HTERT RPE-1 (cell line): ENCODE data around the gene MLPH.

Source experiments
- in situ Hi-C: fragments of 300-500 bp; cut with MboI; formaldehyde crosslinking; loops from 4 replicates; pipeline ENCODE4 v1.14.3; 2020; ENCODE audit warnings: low sequenced_read_pairs

Gene MLPH

GRCh38 chr2:237478979-237479378 lies 8.1 kb upstream of the MLPH start:
- in situ Hi-C loops: no loop called here

GRCh38 chr2:237479747-237480146 lies 7.3 kb upstream of the MLPH start:
- in situ Hi-C loops: no loop called here

- in situ Hi-C loops: no loop called here
Observed at GRCh38 chr2:237480556-237480955, 6.5 kb upstream of the MLPH start.

- in situ Hi-C loops: no loop called here
Observed at GRCh38 chr2:237480988-237481525, 6.0 kb upstream of the MLPH start.

GRCh38 chr2:237482485-237482884 lies 4.6 kb upstream of the MLPH start:
- in situ Hi-C loops: no loop called here

GRCh38 chr2:237483018-237483731 lies 3.9 kb upstream of the MLPH start:
- in situ Hi-C loops: no loop called here

- in situ Hi-C loops: no loop called here
Observed at GRCh38 chr2:237485304-237485703, 1.7 kb upstream of the MLPH start.

- in situ Hi-C loops: no loop called here
Observed at GRCh38 chr2:237485844-237486243, 1.2 kb upstream of the MLPH start.

GRCh38 chr2:237486334-237486818 lies 675 bp upstream of the MLPH start:
- in situ Hi-C loops: no loop called here

GRCh38 chr2:237487496-237487895 lies 445 bp downstream of the MLPH start:
- in situ Hi-C loops: no loop called here

- in situ Hi-C loops: no loop called here
Observed at GRCh38 chr2:237488295-237488694, 1.2 kb downstream of the MLPH start.

GRCh38 chr2:237488901-237489860 lies 2.1 kb downstream of the MLPH start:
- in situ Hi-C loops: no loop called here

- in situ Hi-C loops: no loop called here
Observed at GRCh38 chr2:237490009-237490711, 3.1 kb downstream of the MLPH start.

- in situ Hi-C loops: no loop called here
Observed at GRCh38 chr2:237490795-237491194, 3.7 kb downstream of the MLPH start.

GRCh38 chr2:237491515-237492118 lies 4.6 kb downstream of the MLPH start:
- in situ Hi-C loops: no loop called here

GRCh38 chr2:237492137-237492890 lies 5.3 kb downstream of the MLPH start:
- in situ Hi-C loops: no loop called here

- in situ Hi-C loops: no loop called here
Observed at GRCh38 chr2:237494066-237494465, 7.0 kb downstream of the MLPH start.

- in situ Hi-C loops: no loop called here
Observed at GRCh38 chr2:237495521-237496117, 8.6 kb downstream of the MLPH start.

GRCh38 chr2:237496428-237496827 lies 9.4 kb downstream of the MLPH start:
- in situ Hi-C loops: no loop called here
